ENCODE measurements around the gene PDE6G. TPM values are rescaled to one million over a fixed set of nuclear protein-coding genes. Genes with fewer than 3 reads are reported as not detected.

The PDE6G gene
- total and polyA plus RNA-seq, 2 of the 13 experiments (the other 11 are each of a cell fraction or from before 2014, with no cell fraction given), result 1.4 to 6.7 TPM

- peak; percentile 13 for TF ChIP-seq ZNF142 (CRISPR knock-in tag; IDR thresholded peaks at IDR 0.05)
- no peak for TF ChIP-seq SATB2 (CRISPR knock-in tag; IDR thresholded peaks at IDR 0.05)
- no peak for TF ChIP-seq SUZ12 (IDR thresholded peaks at IDR 0.05; ENCODE audit: low read depth, low read length)
- no peak for TF ChIP-seq SETDB1 (CRISPR knock-in tag; IDR thresholded peaks at IDR 0.05; ENCODE audit: borderline replicate concordance)
- TF ChIP-seq ZBTB8A (CRISPR knock-in tag; IDR thresholded peaks at IDR 0.05; ENCODE audit: borderline replicate concordance, low read depth), result no peak
- no peak for TF ChIP-seq KLF12 (CRISPR knock-in tag; IDR thresholded peaks at IDR 0.05; ENCODE audit: borderline replicate concordance)
- no peak for TF ChIP-seq ETV6 (CRISPR knock-in tag; conservative IDR thresholded peaks at IDR 0.05)
- no peak for TF ChIP-seq KIAA2018 (CRISPR knock-in tag; IDR thresholded peaks at IDR 0.05; ENCODE audit: borderline replicate concordance)
- TF ChIP-seq NAIF1 (CRISPR knock-in tag; IDR thresholded peaks at IDR 0.05; ENCODE audit: borderline replicate concordance), result no peak
- no peak for TF ChIP-seq ZNF512B (CRISPR knock-in tag; IDR thresholded peaks at IDR 0.05; ENCODE audit: borderline replicate concordance)
- TF ChIP-seq MZF1 (CRISPR knock-in tag; IDR thresholded peaks at IDR 0.05; ENCODE audit: borderline replicate concordance), result no peak
- TF ChIP-seq ZNF891 (CRISPR knock-in tag; IDR thresholded peaks at IDR 0.05), result no peak
- TF ChIP-seq HHEX (CRISPR knock-in tag; IDR thresholded peaks at IDR 0.05), result no peak
Observed at GRCh38 chr17:81684442-81684911, 28.1 kb upstream of the PDE6G start (continued).
